Loucy (cell line): ENCODE measurements around the gene DCD.

Source experiments
- EZH2phosphoT487 ChIP-seq: fragments of 200-600 bp; IDR thresholded peaks from 2 replicates; pipeline ENCODE4 v1.6.1; 2018; ENCODE audit warnings: antibody characterized with exemption, mild to moderate bottlenecking, moderate library complexity, borderline replicate concordance
- TF ChIP-seq, protein P1 (sequence below): fragments of 200-600 bp; sonication (generic); conservative IDR thresholded peaks from 2 replicates; pipeline ENCODE4 v1.5.1; 2014; ENCODE audit warnings: mild to moderate bottlenecking, antibody characterized with exemption, low read length

DNA sequence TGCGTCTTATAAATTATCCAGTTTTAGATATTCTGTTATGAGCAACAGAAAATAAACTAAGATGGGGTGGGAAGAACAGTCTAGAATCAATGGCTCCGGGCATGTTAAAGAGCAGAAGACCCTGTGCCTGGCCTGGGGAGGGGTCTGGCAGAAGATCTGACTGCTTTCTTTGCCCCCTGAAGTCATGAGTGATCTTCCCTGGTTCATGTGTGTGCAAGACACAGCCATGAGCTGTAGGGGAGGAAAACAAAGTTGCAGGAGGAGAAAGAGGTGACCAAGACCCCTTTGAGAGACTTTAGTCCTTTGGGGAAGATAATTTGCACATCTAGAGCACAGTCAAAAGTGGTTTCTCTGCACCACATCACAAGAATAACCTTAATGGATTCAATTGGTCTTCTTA lies 18.2 kb downstream of the DCD start:
- no peak for TF ChIP-seq EZH2phosphoT487
- TF ChIP-seq, protein P1, sequence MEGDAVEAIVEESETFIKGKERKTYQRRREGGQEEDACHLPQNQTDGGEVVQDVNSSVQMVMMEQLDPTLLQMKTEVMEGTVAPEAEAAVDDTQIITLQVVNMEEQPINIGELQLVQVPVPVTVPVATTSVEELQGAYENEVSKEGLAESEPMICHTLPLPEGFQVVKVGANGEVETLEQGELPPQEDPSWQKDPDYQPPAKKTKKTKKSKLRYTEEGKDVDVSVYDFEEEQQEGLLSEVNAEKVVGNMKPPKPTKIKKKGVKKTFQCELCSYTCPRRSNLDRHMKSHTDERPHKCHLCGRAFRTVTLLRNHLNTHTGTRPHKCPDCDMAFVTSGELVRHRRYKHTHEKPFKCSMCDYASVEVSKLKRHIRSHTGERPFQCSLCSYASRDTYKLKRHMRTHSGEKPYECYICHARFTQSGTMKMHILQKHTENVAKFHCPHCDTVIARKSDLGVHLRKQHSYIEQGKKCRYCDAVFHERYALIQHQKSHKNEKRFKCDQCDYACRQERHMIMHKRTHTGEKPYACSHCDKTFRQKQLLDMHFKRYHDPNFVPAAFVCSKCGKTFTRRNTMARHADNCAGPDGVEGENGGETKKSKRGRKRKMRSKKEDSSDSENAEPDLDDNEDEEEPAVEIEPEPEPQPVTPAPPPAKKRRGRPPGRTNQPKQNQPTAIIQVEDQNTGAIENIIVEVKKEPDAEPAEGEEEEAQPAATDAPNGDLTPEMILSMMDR, result no peak
